Activated CD8-positive, alpha-beta memory T cell treated with anti-CD3 and anti-CD28 coated beads, Interleukin-2, amount 10 ng/mL, durations not matched to agents 7 days and 5 days (primary cell): Measurements from ENCODE around the gene ZNF524. TPM values are rescaled to one million over a fixed set of nuclear protein-coding genes. Genes with fewer than 3 reads are reported as not detected.

Source experiments
- ATAC-seq: fragments of 150-1000 bp; cut with Tn5 transposase; one replicate; pipeline ENCODE4 v1.10.0; 2021; ENCODE audit warnings: moderate library complexity
- CTCF ChIA-PET: fragments of 350-600 bp; sonication (Branson Sonifier 250); formaldehyde crosslinking; loops from one replicate; lab custom pipeline; 2021; ENCODE audit warnings: antibody characterized with exemption; lab: Charles Lee
- DNase-seq: peaks from one replicate; pipeline ENCODE4 v3.0.0-alpha.2; 2020
- H3K27ac Mint-ChIP-seq: one replicate; pipeline ENCODE4 v1.8.0; 2021; ENCODE audit warnings: mild to moderate bottlenecking, mixed read lengths
- H3K27me3 Mint-ChIP-seq: one replicate; pipeline ENCODE4 v1.8.0; 2021; ENCODE audit warnings: mixed read lengths
- H3K36me3 Mint-ChIP-seq: one replicate; pipeline ENCODE4 v1.8.0; 2021; ENCODE audit warnings: mild to moderate bottlenecking, mixed read lengths
- H3K4me1 Mint-ChIP-seq: one replicate; pipeline ENCODE4 v1.8.0; 2021; ENCODE audit warnings: mixed read lengths
- H3K4me3 Mint-ChIP-seq: one replicate; pipeline ENCODE4 v1.8.0; 2021; ENCODE audit warnings: mild to moderate bottlenecking, moderate library complexity, mixed read lengths
- H3K9me3 Mint-ChIP-seq: one replicate; pipeline ENCODE4 v1.8.0; 2022; ENCODE audit warnings: low read depth, mixed read lengths
- total RNA-seq, 2 experiments: library from RNA; stranded (reverse); gene quantifications; one replicate each; pipeline ENCODE4 v1.2.3, GENCODE V29; 2021

ZNF524 gene
- total RNA-seq, 2 experiments from 2014 or later, result 26.5 to 30.2 TPM

DNA sequence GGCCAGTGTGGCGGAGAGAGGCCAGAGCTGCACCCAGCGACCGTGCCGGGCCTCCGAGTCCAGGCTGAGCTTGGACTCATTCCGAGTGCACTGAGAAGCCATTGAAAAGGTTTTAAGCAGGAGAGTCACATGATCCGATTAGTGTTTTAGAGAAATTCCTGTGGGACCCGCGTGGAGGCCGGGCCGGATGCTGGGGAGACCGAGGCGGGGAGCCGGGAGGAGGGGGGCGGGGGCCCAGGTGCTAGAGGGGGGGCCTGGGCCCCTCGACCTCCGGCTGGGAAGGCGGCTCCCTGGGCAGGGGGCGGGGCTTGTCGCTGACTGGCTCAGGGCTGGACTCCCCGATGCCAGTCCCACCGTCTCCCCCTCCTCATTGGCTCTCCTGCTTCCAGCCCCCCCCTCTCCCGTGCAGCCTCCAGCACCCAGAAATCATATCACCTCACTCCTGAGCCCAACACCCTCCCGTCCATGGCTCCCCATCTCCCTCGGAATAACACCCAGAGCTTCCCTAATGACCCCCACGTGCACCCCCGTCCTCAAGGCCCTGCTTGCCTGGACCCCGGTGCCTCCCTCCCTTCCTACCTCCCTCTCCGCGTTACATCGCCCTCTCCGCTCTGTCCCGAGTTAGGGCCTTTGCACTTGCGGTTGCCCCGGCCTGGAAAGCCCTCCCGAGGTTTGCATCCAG, 14.3 kb upstream of the ZNF524 start:
- no peaks in the 10 kb centered on the region for H3K9me3 Mint-ChIP-seq
- no peaks in the 10 kb centered on the region for H3K36me3 Mint-ChIP-seq
- CTCF ChIA-PET, result interaction anchor here (1.3 to 1.6 kb wide), 3 partner anchors 20 to 46 kb away, joined by 3 to 11 read pairs (median 4); partner anchors contain the start of gene ZNF865
- no peak overlapping the region for H3K4me3 Mint-ChIP-seq
- peaks cover 24% of the 10 kb centered on the region for H3K4me1 Mint-ChIP-seq
- DNase-seq (no peak), ATAC-seq (no peak)
- peaks cover 23% of the 10 kb centered on the region for H3K27me3 Mint-ChIP-seq
- H3K27ac Mint-ChIP-seq, result no peak overlapping the region

DNA sequence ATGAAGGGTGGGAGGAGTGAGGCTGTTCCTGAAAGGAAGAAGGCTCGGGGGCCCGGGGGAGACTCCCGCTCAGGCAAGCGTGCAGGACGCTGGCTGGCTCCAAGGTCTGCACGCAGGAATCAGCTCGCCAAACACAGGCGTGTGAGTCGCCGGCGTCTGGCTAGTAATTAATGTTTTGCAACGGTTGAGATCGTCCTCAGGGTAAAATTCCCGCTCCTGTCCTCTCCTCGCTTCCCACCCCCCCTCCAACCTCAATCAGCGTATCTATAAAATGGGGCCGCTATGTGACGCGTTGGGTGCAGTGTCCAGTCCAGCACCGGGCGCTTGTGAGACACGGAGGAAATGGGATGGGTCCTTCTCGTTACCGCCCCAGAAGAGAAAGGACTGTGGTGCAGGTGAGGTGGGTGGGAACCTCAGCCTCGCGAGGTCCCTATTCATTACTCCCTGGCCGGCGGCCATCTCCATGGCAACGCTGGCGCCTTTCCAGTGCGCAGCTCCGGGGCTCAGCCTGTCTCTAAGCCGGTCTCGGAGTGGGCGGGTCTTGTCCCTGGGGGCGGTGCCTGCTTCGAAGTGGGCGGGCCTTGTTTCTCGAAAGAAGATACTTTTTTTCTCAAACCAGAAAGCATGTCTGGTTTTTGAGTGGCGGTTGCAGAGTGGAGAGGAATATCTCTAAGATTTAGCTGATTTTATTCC, 13.0 kb upstream of the ZNF524 start:
- peak; percentile 93 for DNase-seq
- Mint-ChIP-seq H3K27me3 (peaks cover 23% of the 10 kb centered on the region), H3K27ac (no peak overlapping the region), H3K9me3 (no peaks in the 10 kb centered on the region), H3K36me3 (no peaks in the 10 kb centered on the region), H3K4me1 (peaks cover 13% of the 10 kb centered on the region), H3K4me3 (peak overlapping the region; percentile 67)
- CTCF ChIA-PET, result interaction anchor here (0.8 to 1.6 kb wide), 5 partner anchors 12 to 70 kb away, joined by 3 read pairs; partner anchors contain the start of genes FIZ1 and ZNF865
- ATAC-seq, result peak; percentile 99

DNA sequence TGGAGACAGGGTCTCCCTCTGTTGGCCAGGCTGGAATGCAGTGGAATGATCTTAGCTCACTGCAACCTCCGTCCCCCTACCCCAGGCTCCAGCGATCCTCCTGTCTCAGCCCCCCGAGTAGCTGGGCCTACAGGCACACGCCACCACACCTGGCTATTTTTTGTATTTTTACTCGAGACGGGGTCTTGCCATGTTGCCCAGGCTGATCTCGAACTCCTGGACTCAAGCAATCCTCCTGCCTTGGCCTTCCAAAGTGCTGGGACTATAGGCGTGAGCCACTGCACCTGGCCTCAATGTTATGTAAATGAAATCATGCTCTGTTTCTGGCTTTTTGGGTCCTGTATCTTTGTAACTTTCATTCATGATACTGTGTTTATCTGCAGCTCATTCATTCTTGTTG, 11.3 kb upstream of the ZNF524 start:
- H3K27ac Mint-ChIP-seq, result no peak overlapping the region
- CTCF ChIA-PET, result interaction anchor here (0.7 kb wide), 1 partner anchor 76 kb away, joined by 4 read pairs; no protein-coding TSS in a partner anchor
- H3K4me3 Mint-ChIP-seq, result no peak overlapping the region
- peaks cover 23% of the 10 kb centered on the region for H3K27me3 Mint-ChIP-seq
- H3K36me3 Mint-ChIP-seq, result peaks cover 3% of the 10 kb centered on the region
- DNase-seq (no peak), ATAC-seq (no peak)
- H3K9me3 Mint-ChIP-seq, result no peaks in the 10 kb centered on the region
- H3K4me1 Mint-ChIP-seq, result peaks cover 13% of the 10 kb centered on the region

DNA sequence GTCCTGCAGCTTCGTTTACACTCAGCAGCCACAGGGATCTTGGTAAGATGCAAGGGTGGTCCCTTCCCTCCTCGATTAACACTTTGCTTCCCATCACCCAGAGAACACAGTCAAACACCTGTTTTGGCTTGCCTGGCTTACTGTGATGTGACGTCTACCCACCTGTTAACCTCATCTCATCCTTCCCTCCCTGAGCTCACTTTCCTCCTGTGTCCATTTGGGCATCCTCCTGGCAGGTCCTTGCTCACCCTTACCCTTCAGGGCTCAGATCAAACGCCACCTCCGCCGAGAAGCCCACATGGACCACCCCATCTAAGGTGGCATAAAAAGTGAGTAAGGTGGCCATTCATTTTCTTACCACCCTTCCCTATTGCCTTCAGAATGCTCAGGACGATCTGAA, 10.0 kb upstream of the ZNF524 start:
- no peak overlapping the region for H3K4me3 Mint-ChIP-seq
- CTCF ChIA-PET, result no interaction called here
- DNase-seq (no peak), ATAC-seq (no peak)
- H3K36me3 Mint-ChIP-seq, result peaks cover 8% of the 10 kb centered on the region
- no peak overlapping the region for H3K27ac Mint-ChIP-seq
- H3K27me3 Mint-ChIP-seq, result peaks cover 20% of the 10 kb centered on the region
- H3K4me1 Mint-ChIP-seq, result peaks cover 13% of the 10 kb centered on the region
- H3K9me3 Mint-ChIP-seq, result no peaks in the 10 kb centered on the region

DNA sequence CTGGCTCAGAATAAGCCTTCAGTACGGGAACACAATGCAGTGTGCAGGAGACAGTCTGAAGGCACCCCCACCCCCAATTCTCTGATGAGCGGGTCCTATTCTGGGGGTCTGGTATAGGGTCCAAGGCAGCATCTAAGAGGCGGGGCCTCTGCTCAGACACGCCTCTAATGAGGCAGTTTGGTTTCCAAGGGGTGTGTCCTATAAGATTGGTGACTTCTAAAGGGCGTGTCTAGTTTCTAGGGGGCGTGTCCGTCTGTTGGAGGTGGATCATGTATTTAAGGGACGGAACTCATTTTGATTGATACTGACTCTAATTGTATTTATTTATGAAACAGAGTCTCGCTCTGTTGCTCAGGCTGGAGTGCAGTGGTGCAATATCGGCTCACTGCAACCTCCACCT, 9.5 kb upstream of the ZNF524 start:
- no peak overlapping the region for H3K4me3 Mint-ChIP-seq
- no peak for ATAC-seq
- CTCF ChIA-PET, result no interaction called here
- H3K27ac Mint-ChIP-seq, result no peak overlapping the region
- H3K27me3 Mint-ChIP-seq, result peaks cover 15% of the 10 kb centered on the region
- peaks cover 9% of the 10 kb centered on the region for H3K4me1 Mint-ChIP-seq
- DNase-seq, result no peak
- H3K9me3 Mint-ChIP-seq, result no peaks in the 10 kb centered on the region
- H3K36me3 Mint-ChIP-seq, result peaks cover 13% of the 10 kb centered on the region

DNA sequence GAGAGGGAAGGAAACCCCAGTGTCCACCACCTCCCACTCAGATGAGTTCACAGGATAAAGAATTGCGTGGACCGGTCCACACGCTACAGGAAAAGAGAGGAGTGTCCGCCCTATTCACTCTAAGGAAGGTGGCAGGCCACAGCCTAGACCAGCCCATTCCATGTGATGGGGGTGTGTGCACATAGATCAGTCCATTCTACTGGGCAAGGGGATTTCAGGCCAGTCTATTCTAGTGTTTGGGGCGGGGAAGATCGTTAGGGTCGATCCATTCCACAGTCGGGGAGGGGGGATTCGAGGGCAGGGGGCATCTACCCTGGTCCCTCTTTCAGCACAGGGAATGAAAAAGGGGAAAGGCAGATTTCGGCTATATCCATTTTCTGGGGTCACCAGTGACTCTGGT, 8.5 kb upstream of the ZNF524 start:
- H3K4me1 Mint-ChIP-seq, result peaks cover 5% of the 10 kb centered on the region
- H3K9me3 Mint-ChIP-seq, result no peaks in the 10 kb centered on the region
- no peak for ATAC-seq
- peaks cover 9% of the 10 kb centered on the region for H3K27me3 Mint-ChIP-seq
- DNase-seq, result no peak
- no peak overlapping the region for H3K4me3 Mint-ChIP-seq
- CTCF ChIA-PET, result no interaction called here
- H3K36me3 Mint-ChIP-seq, result peaks cover 22% of the 10 kb centered on the region
- no peak overlapping the region for H3K27ac Mint-ChIP-seq

DNA sequence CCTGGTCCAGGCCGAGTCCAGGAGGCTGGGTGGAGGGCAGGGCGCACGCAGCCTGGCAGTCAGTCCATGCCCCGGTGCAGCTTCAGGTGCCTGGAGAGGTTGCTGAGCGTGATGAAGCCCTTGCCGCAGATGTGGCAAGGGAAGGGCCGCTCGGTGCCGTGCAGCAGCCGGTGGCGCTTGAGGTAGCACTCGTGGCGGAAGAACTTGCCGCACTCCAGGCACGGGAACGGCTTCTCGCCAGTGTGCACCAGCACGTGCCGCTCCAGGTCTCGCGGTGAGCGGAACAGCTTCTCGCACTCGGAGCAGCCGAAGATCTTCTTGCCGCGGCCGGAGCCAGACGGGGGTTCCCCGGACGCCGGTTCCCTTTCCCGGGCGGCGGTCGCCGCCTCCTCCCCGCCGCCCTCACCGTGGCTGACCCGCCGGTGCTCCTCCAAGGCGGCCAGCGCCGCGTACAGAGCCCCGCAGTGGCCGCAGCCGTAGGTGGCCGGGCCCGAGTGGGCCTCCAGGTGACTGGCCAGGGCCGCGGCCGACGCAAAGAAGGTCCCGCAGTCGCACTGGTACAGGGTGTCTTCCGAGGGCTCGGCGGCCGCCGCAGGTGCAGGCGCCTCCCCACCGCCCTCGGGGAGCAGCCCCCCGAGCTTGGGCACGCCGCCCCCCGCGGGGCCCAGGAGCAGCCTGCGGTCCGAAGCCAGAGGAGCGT, 7.5 kb upstream of the ZNF524 start:
- Mint-ChIP-seq H3K4me1 (no peaks in the 10 kb centered on the region), H3K9me3 (no peaks in the 10 kb centered on the region), H3K27ac (no peak overlapping the region), H3K4me3 (no peak overlapping the region), H3K36me3 (peaks cover 26% of the 10 kb centered on the region), H3K27me3 (no peaks in the 10 kb centered on the region)
- ATAC-seq (no peak), DNase-seq (no peak)
- CTCF ChIA-PET, result interaction anchor here (2.7 kb wide), 1 partner anchor 14 kb away, joined by 7 read pairs; the partner anchor contains the start of gene ZNF865

DNA sequence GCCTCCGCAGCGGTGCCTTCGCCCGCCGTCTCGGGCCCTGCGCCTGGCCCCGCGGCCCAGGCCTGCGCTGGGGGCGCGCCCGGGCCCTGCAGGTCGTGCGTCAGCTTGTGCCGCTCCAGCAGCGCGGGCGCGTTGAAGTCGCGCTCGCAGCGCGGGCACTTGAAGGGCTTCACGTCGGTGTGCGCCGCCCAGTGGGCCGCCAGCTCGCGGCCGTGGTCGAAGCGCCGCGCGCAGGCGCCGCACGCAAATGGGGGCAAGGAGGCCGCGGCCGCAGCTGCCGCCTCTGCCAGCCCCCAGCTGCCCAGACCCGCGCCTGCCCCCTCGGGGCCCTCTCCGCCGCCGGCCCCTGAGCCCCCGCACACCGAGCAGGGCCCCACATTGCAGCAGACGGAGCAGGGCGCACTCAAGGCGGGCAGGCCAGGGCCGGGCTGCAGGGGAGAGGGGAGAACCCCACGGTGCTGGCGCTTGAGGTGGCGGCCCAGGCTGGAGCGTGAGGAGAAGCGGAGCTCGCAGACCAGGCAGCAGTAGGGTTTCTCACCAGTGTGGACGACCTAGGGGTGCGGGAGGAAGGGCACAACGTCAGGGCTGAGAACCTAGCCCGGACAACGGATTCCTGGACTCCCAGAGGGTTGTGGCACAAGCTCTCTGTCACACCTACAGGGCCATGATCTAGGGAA, 6.9 kb upstream of the ZNF524 start:
- Mint-ChIP-seq H3K4me3 (no peak overlapping the region), H3K9me3 (no peaks in the 10 kb centered on the region)

DNA sequence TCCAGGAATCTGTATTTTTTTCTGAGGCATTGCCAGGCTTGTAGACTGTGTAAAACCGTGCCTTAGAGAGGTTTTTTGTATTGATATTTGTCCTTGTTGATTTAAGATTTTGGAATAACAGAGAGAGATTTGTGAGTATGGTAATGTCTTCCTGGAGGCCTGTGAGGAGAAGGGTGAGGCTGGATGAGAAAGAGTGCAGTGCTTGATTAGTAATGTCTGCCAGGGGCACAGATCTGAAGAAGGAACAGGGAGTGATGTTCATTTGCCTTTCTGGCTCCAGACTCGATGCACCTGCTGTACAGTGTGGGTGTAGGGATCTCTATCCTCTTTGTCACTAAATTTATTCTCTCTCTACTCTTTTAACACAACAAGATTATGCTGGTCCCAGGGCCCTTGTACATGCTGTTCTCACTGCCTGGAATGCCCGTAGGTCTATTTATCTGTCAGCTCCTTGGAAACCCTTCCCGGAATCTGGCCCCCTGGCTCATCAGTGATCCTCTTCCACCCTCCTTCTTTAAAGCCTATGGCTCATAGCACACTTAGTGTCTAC, 5.0 kb upstream of the ZNF524 start:
- H3K27me3 Mint-ChIP-seq, result no peaks in the 10 kb centered on the region
- H3K36me3 Mint-ChIP-seq, result peaks cover 31% of the 10 kb centered on the region
- no peak for DNase-seq
- H3K27ac Mint-ChIP-seq, result no peak overlapping the region
- H3K9me3 Mint-ChIP-seq, result no peaks in the 10 kb centered on the region
- CTCF ChIA-PET, result interaction anchor here (0.7 to 2.7 kb wide), 2 partner anchors 11 to 422 kb away, joined by 3 to 7 read pairs; partner anchors contain the start of gene ZNF865
- no peak for ATAC-seq
- peaks cover 6% of the 10 kb centered on the region for H3K4me1 Mint-ChIP-seq
- H3K4me3 Mint-ChIP-seq, result no peak overlapping the region

More for the DNA sequence above, 6.9 kb upstream of the ZNF524 start:
- DNase-seq (no peak), ATAC-seq (no peak)
- peaks cover 29% of the 10 kb centered on the region for H3K36me3 Mint-ChIP-seq
- CTCF ChIA-PET, result interaction anchor here (0.6 to 2.7 kb wide), 2 partner anchors 13 to 19 kb away, joined by 4 to 7 read pairs; partner anchors contain the start of gene ZNF865
- H3K27me3 Mint-ChIP-seq, result no peaks in the 10 kb centered on the region
- no peaks in the 10 kb centered on the region for H3K4me1 Mint-ChIP-seq
- no peak overlapping the region for H3K27ac Mint-ChIP-seq

DNA sequence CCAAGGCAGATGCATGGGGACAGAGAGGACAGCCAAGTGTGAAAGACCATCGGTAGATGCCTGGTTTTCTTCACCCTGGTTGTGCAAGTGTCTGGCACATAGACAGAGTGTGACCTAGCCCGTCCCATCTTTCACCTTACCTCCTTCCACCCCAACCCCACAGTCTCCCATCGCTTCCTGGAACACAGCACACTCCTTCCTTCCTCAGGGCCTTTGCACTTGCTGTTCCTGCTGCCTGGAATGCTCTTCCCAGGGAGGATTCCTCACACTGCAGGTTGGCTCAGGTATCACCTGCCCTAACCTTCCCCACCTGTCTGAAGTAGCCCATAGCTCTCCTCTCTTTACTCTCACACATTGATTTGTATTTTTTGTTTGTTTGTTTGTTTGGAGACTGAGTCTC, 3.8 kb upstream of the ZNF524 start:
- H3K9me3 Mint-ChIP-seq, result no peaks in the 10 kb centered on the region
- H3K4me3 Mint-ChIP-seq, result no peak overlapping the region
- no peaks in the 10 kb centered on the region for H3K27me3 Mint-ChIP-seq
- H3K27ac Mint-ChIP-seq, result no peak overlapping the region
- peaks cover 10% of the 10 kb centered on the region for H3K4me1 Mint-ChIP-seq
- CTCF ChIA-PET, result interaction anchor here (1.5 kb wide), 1 partner anchor 10 kb away, joined by 3 read pairs; no protein-coding TSS in a partner anchor
- ATAC-seq (no peak), DNase-seq (no peak)
- H3K36me3 Mint-ChIP-seq, result peaks cover 31% of the 10 kb centered on the region

DNA sequence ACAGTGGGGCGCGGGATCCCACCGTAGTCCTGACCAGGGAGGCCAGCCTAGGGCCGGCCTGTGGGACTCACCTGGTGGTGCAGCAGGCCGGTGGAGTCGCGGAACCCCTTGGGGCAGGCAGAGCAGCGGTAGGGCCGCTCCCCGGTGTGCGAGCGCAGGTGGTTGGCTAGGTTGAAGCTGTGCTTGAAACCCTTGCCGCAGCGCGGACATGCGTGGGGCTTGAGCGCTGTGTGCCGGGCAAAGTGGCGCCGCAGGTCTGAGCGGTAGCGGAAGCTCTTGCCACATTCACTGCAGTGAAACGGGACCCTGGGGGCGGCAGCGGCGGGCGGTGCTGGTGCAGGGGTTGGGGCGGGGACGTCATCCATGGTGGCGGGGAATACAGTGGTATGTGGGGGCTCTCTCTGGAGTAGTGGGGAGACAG, 2.6 kb upstream of the ZNF524 start:
- CTCF ChIA-PET, result interaction anchor here (1.2 to 4.2 kb wide), 3 partner anchors 9 to 122 kb away, joined by 3 to 31 read pairs (median 3); no protein-coding TSS in a partner anchor
- Mint-ChIP-seq H3K36me3 (peaks cover 31% of the 10 kb centered on the region), H3K4me3 (no peak overlapping the region)

DNA sequence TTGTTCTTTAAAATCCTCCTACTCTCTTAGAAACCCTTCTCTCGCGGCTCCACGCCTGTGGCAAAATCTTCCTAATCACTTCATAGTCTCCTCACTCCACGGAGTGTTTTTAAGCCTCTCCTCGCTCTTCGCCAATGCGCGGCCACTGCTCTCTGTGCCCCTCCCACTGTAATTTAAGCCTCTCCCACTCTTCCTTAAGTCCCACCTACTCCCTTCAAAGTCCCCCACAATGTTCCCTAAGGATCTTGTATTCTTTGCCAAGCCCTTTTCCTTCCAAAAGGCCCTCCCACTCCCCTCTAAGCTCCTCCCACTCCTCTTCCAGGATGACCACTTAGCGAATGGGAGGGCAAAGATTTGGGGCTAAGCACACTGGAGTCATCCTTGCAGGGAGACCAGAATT, 2.1 kb upstream of the ZNF524 start:
- Mint-ChIP-seq H3K36me3 (peaks cover 32% of the 10 kb centered on the region), H3K9me3 (no peaks in the 10 kb centered on the region), H3K27me3 (no peaks in the 10 kb centered on the region), H3K4me3 (no peak overlapping the region), H3K4me1 (peaks cover 17% of the 10 kb centered on the region), H3K27ac (no peak overlapping the region)
- no peak for DNase-seq
- CTCF ChIA-PET, result interaction anchor here (1.2 to 4.2 kb wide), 3 partner anchors 26 to 122 kb away, joined by 3 to 31 read pairs (median 7); partner anchors contain the start of gene ZNF784
- ATAC-seq, result no peak

More for the DNA sequence above, 2.6 kb upstream of the ZNF524 start:
- Mint-ChIP-seq H3K27ac (no peak overlapping the region), H3K4me1 (peaks cover 17% of the 10 kb centered on the region), H3K9me3 (no peaks in the 10 kb centered on the region), H3K27me3 (no peaks in the 10 kb centered on the region)
- ATAC-seq (no peak), DNase-seq (no peak)
